Suprapubic skin (tissue), 3 donors: ENCODE data around the gene TRIO.

Experiments
- POLR2AphosphoS5 ChIP-seq, 3 donors: sonication (generic); formaldehyde crosslinking; IDR thresholded peaks; one replicate each; pipeline ENCODE4 v1.6.1; 2017; ENCODE audit warnings: antibody characterized with exemption in 3 of 3
- TF ChIP-seq, protein P1 (sequence below), 2 donors: fragments of 200-600 bp in 1 of 2; fragments of 450-650 bp in 1 of 2; sonication (generic) in 1 of 2; IDR thresholded peaks; one replicate each; pipeline ENCODE4 v1.5.1; 2016 to 2019; ENCODE audit warnings: antibody characterized with exemption in 2 of 2, mild to moderate bottlenecking in 1 of 2, moderate library complexity in 1 of 2

DNA sequence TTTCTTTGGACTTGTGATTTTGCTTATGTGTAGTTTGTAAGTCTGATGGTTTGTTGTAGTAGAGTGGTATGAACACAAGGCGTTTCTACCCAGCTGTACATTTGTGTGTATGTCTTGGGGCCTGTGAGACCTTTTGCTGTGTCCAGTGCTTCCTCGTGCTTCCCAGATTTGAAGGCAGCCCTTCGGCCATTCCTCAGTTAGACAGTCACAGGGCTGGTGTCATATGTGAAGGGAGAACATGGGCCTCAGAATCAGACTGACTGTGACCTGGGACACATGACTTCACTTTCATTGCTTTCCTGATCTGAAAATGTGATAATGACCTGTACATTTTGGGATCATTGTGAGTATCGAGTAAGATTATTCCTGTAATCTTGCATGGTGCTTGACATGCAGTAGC lies 140.0 kb downstream of the TRIO start:
- TF ChIP-seq, protein P1, sequence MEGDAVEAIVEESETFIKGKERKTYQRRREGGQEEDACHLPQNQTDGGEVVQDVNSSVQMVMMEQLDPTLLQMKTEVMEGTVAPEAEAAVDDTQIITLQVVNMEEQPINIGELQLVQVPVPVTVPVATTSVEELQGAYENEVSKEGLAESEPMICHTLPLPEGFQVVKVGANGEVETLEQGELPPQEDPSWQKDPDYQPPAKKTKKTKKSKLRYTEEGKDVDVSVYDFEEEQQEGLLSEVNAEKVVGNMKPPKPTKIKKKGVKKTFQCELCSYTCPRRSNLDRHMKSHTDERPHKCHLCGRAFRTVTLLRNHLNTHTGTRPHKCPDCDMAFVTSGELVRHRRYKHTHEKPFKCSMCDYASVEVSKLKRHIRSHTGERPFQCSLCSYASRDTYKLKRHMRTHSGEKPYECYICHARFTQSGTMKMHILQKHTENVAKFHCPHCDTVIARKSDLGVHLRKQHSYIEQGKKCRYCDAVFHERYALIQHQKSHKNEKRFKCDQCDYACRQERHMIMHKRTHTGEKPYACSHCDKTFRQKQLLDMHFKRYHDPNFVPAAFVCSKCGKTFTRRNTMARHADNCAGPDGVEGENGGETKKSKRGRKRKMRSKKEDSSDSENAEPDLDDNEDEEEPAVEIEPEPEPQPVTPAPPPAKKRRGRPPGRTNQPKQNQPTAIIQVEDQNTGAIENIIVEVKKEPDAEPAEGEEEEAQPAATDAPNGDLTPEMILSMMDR (IDR thresholded peaks at IDR 0.05), result no peak
- no peak for TF ChIP-seq POLR2AphosphoS5 (IDR thresholded peaks at IDR 0.05)
